ENCODE results near the gene TPP2.

Gene TPP2

GRCh38 chr13:102561933-102562332, 34.9 kb upstream of the TPP2 start:
- H3K27ac ChIP-seq, result no peak overlapping the region
- no peak for DNase-seq (ENCODE audit: low spot score)
- ChIA-PET CTCF (no interaction called here), POLR2A (ENCODE audit: low non-redundant PET) (no interaction called here)
- TF ChIP-seq CTCF (conservative IDR thresholded peaks at IDR 0.05; ENCODE audit: low read depth), result no peak

- ChIA-PET CTCF (interaction anchor here (1.0 kb wide), 1 partner anchor 621 kb away, joined by 3 read pairs; no protein-coding TSS in a partner anchor), POLR2A (ENCODE audit: low non-redundant PET) (no interaction called here)
Measured at GRCh38 chr13:102563267-102563666, 33.5 kb upstream of the TPP2 start.

GRCh38 chr13:102564564-102564963, 32.2 kb upstream of the TPP2 start:
- ChIA-PET CTCF (interaction anchor here (0.9 to 2.0 kb wide), 2 partner anchors 8 to 108 kb away, joined by 3 to 11 read pairs; no protein-coding TSS in a partner anchor), POLR2A (ENCODE audit: low non-redundant PET) (no interaction called here)
- H3K27ac ChIP-seq, result no peak overlapping the region
- no peak for TF ChIP-seq CTCF (conservative IDR thresholded peaks at IDR 0.05; ENCODE audit: low read depth)
- DNase-seq (ENCODE audit: low spot score), result no peak

More at GRCh38 chr13:102563267-102563666, 33.5 kb upstream of the TPP2 start:
- no peak for DNase-seq (ENCODE audit: low spot score)
- TF ChIP-seq CTCF (conservative IDR thresholded peaks at IDR 0.05; ENCODE audit: low read depth), result no peak
- no peak overlapping the region for H3K27ac ChIP-seq

- ChIA-PET POLR2A (ENCODE audit: low non-redundant PET) (no interaction called here), CTCF (interaction anchor here (2.0 kb wide), 1 partner anchor 10 kb away, joined by 11 read pairs; no protein-coding TSS in a partner anchor)
- DNase-seq (ENCODE audit: low spot score), result no peak
- H3K27ac ChIP-seq, result no peak overlapping the region
- TF ChIP-seq CTCF (conservative IDR thresholded peaks at IDR 0.05; ENCODE audit: low read depth), result no peak
Measured at GRCh38 chr13:102566513-102566912, 30.3 kb upstream of the TPP2 start.

- H3K27ac ChIP-seq, result no peak overlapping the region
- ChIA-PET CTCF (interaction anchor here (0.7 kb wide), 1 partner anchor 12 kb away, joined by 4 read pairs; no protein-coding TSS in a partner anchor), POLR2A (ENCODE audit: low non-redundant PET) (no interaction called here)
- TF ChIP-seq CTCF (conservative IDR thresholded peaks at IDR 0.05; ENCODE audit: low read depth), result no peak
- no peak for DNase-seq (ENCODE audit: low spot score)
Measured at GRCh38 chr13:102567857-102568256, 28.9 kb upstream of the TPP2 start.

GRCh38 chr13:102569488-102569887, 27.3 kb upstream of the TPP2 start:
- POLR2A ChIA-PET (ENCODE audit: low non-redundant PET), result no interaction called here
- no peak for TF ChIP-seq CTCF (conservative IDR thresholded peaks at IDR 0.05; ENCODE audit: low read depth)
- no peak for DNase-seq (ENCODE audit: low spot score)
- H3K27ac ChIP-seq, result no peak overlapping the region
- CTCF ChIA-PET, result interaction anchor here (0.7 kb wide), 1 partner anchor 96 kb away, joined by 3 read pairs; no protein-coding TSS in a partner anchor

All from RWPE1 (cell line).